Esophagus squamous epithelium (tissue), 5 donors: ENCODE data around the gene F12. TPM values are rescaled to one million over a fixed set of nuclear protein-coding genes. Genes with fewer than 3 reads are reported as not detected.
A peak's percentile ranks its signal among the peaks of the same experiment; 100 is the strongest.

Experiments used
- DNase-seq: peaks from one replicate; lab custom pipeline; 2025; lab: John Stamatoyannopoulos, UW
- H3K27ac ChIP-seq, 4 donors: fragments of 200-600 bp; sonication (generic); one replicate each; pipeline ENCODE4 v1.5.1; 2016 to 2019; ENCODE audit warnings: mild to moderate bottlenecking in 1 of 4
- H3K27me3 ChIP-seq, 4 donors: fragments of 200-600 bp; sonication (generic); 1 replicate in 3 of 4; 2 replicates in 1 of 4; pipeline versions ENCODE4 v1.5.1 to v1.6.0; 2017 to 2021; ENCODE audit warnings: antibody characterized with exemption in 1 of 4
- H3K36me3 ChIP-seq, 3 donors: fragments of 200-600 bp; sonication (generic); one replicate each; pipeline ENCODE4 v1.5.1; 2016 to 2019
- H3K4me1 ChIP-seq, 3 donors: fragments of 200-600 bp; sonication (generic); one replicate each; pipeline ENCODE4 v1.5.1; 2017 to 2019
- H3K4me3 ChIP-seq, 4 donors: fragments of 200-600 bp; sonication (generic); 1 replicate in 3 of 4; 2 replicates in 1 of 4; pipeline ENCODE4 v1.5.1; 2016 to 2019; ENCODE audit warnings: mild to moderate bottlenecking in 2 of 4, moderate library complexity in 1 of 4
- H3K9me3 ChIP-seq, 3 donors: fragments of 200-600 bp; sonication (generic); one replicate each; pipeline ENCODE4 v1.5.1; 2016 to 2019
- POLR2A ChIP-seq, 4 donors: fragments of 450-650 bp; IDR thresholded peaks; one replicate each; pipeline ENCODE4 v1.6.1; 2017; ENCODE audit warnings: antibody characterized with exemption in 4 of 4, mild to moderate bottlenecking in 4 of 4, moderate library complexity in 3 of 4
- WGBS, 2 donors: methylation state at CpG; one replicate each; pipeline ENCODE4 v1.1.5; 2018; 5-methylcytosine and 5-hydroxymethylcytosine counted together
- intact Hi-C: fragments of 100-400 bp; cut with DNase I; formaldehyde crosslinking; loops from one replicate; pipeline ENCODE4 v1.15.0; 2022
- total RNA-seq, 4 donors: library from RNA; depleted of rRNA; stranded (reverse); fragments of >200 nt; gene quantifications; one replicate each; pipeline ENCODE4 v1.1.0, GENCODE V29; 2016
- TF ChIP-seq, protein P1 (sequence below), 6 experiments: fragments of 450-650 bp in 4 of 6; fragments of 200-600 bp in 2 of 6; sonication (generic) in 2 of 6; IDR thresholded peaks; one replicate each; pipeline ENCODE4 v1.5.1; 2016 to 2019; ENCODE audit warnings: antibody characterized with exemption in 6 of 6, mild to moderate bottlenecking in 4 of 6, moderate library complexity in 4 of 6
- donor health status: DM: yes; HTN: yes; CAD: no.

Gene F12
- total RNA-seq, 4 donors from 2014 or later, result 10.7 to 25.4 (median 19.6) TPM

DNA sequence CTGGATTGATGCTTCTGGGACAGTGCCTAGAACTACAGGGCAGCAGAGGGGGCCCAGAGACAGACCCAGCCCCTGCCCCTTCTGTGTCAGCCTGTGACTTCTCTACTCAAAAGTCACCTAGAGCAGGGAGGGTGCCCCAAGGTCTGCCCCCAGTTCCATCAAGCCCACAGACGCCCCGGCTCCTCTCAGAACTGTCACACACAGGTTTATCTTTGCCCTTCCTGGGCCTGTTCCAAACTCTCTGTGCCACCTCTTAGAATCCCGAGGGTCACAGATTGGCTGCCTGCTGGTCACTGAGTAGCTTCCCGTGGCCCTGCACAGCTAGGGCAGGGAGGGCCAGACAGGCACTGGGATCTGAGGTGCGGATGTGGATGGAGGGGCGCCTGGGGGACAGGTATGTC is 49.9 kb downstream of the F12 start:
- DNase-seq, result no peak
- no peaks in the 10 kb centered on the region for H3K36me3 ChIP-seq
- intact Hi-C loops, result no loop called here
- TF ChIP-seq POLR2A (IDR thresholded peaks at IDR 0.05), result no peak
- TF ChIP-seq, protein P1, sequence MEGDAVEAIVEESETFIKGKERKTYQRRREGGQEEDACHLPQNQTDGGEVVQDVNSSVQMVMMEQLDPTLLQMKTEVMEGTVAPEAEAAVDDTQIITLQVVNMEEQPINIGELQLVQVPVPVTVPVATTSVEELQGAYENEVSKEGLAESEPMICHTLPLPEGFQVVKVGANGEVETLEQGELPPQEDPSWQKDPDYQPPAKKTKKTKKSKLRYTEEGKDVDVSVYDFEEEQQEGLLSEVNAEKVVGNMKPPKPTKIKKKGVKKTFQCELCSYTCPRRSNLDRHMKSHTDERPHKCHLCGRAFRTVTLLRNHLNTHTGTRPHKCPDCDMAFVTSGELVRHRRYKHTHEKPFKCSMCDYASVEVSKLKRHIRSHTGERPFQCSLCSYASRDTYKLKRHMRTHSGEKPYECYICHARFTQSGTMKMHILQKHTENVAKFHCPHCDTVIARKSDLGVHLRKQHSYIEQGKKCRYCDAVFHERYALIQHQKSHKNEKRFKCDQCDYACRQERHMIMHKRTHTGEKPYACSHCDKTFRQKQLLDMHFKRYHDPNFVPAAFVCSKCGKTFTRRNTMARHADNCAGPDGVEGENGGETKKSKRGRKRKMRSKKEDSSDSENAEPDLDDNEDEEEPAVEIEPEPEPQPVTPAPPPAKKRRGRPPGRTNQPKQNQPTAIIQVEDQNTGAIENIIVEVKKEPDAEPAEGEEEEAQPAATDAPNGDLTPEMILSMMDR (IDR thresholded peaks at IDR 0.05), result no peak
- H3K9me3 ChIP-seq, result no peaks in the 10 kb centered on the region
- no peak overlapping the region for H3K27ac ChIP-seq
- H3K27me3 ChIP-seq, result no peaks in the 10 kb centered on the region
- peaks cover 36 to 75% (median 49%) of the 10 kb centered on the region in 3 donors for H3K4me1 ChIP-seq
- no peak overlapping the region for H3K4me3 ChIP-seq
- 82 to 91% methylated on average over 3 to 4 of the region's 6 CpGs for WGBS, 2 donors

DNA sequence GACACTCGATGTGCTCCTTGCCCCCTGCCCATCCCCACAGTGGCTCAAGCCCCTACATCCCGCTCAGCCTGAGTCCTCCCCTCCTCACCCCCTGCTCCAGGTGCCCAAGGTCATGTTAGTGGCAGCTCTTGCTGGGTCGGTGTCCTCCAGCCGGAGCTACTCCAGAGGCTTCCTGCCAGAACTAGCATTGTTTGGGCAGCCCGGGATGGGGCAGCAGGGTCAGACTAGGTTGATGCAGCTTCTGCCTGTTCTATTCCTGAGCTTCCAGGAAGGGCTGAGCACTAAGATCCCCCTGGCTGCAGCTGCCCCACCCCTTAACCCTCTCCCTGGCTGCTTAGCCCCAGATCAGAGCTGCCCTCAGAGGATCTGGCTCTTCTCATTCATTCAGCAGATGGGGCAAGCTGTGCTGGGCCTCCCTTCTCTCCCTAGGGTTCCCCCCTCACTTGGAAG is 51.0 kb downstream of the F12 start:
- Histone ChIP-seq H3K4me3 (peak overlapping the region; percentile 34 to 63 (median 50)), H3K4me1 (peaks cover 26 to 64% (median 43%) of the 10 kb centered on the region in 3 donors), H3K27ac (peak overlapping the region; percentile 41 to 76 (median 71)), H3K9me3 (no peaks in the 10 kb centered on the region), H3K36me3 (no peaks in the 10 kb centered on the region), H3K27me3 (no peaks in the 10 kb centered on the region)
- TF ChIP-seq, protein P1 (IDR thresholded peaks at IDR 0.05), result no peak
- TF ChIP-seq POLR2A (IDR thresholded peaks at IDR 0.05), result no peak
- 17 to 33% methylated on average over 2 to 4 of the region's 5 CpGs for WGBS, 2 donors
- intact Hi-C loops, result no loop called here
- DNase-seq, result no peak

DNA sequence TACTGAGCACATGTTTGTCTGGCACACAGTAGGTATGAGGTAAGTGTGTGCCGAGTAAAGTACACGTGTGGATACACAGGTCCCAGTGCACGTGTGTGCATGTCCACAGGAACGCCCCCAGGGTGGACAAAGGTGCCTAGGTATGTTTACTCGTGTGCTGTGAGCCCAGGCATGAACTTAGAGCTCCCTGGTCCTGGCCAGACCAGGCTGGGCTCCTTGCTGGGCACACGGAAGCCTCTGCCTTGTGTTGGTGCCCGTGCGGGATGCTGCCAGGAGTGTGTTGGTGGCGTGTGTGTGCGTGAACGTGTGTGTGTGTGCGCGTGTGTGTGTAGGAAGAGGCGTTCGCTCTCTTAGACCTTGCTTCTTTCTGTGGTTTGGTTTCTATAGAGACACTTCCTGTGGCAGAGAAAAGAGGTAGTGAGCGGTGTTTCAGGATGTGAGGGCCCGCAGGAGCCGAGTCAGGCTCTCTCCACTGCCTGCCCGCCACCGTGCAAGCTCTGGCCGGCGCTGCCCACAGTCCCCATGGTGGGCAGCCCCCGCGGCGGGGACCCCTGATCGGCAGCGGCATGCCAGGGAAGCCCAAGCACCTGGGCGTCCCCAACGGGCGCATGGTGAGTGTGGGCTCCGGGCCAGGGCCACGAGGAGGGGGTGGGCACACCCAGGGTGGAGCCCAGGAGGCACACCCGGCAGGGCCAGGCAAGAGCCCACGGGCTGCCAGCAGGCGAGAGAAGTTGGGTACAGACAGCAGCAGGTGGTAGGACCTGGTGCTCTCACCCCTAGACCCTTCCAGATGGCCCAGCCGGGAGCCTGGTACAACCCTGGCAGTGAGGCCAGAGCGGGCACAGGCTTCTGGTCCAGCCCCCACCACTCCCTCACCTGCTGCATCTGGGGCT is 51.7 kb downstream of the F12 start, which contains the start of gene RGS14:
Gene RGS14, plus strand, starts transcription at position 466 of the 893 bp plus-strand sequence. Its CDS starts 101 bp downstream, at position 567.
- Histone ChIP-seq H3K4me3 (peak within 1 kb of the TSS; percentile 34 to 63 (median 50)), H3K27ac (peak within 1 kb of the TSS; percentile 41 to 76 (median 71)), H3K27me3 (no peaks in the 10 kb centered on the region), H3K4me1 (peaks cover 21 to 57% (median 36%) of the 10 kb centered on the region in 3 donors), H3K36me3 (no peaks in the 10 kb centered on the region), H3K9me3 (no peaks in the 10 kb centered on the region)
- TF ChIP-seq POLR2A (IDR thresholded peaks at IDR 0.05), result peak in 1 of 4 donors; percentile 33
- TF ChIP-seq, protein P1 (IDR thresholded peaks at IDR 0.05), result no peak
- WGBS, 2 donors, result 0 to 32% methylated on average over 5 to 15 of the region's 37 CpGs
- no peak for DNase-seq
- intact Hi-C loops, result no loop called here

DNA sequence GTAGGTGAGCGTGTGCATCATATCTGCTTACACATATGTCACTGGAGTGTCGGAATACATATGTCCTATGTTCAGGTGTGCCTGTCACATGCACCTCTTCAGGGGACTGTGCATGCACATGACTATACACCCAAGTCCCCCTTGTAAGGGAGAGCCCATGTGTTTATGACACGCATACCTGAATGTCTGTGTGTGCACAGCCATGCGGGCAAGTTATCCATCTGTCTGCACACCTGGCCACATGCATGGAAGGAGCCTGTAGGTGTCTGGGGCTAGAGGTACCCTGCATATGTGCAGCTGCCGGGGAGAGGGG is 52.3 kb downstream of the F12 start:
- Histone ChIP-seq H3K27ac (peak overlapping the region in 3 of 4 donors; percentile 41 to 76 (median 73)), H3K9me3 (no peaks in the 10 kb centered on the region), H3K27me3 (no peaks in the 10 kb centered on the region), H3K4me1 (peaks cover 18 to 56% (median 31%) of the 10 kb centered on the region in 3 donors), H3K4me3 (peak overlapping the region in 1 of 4 donors; percentile 63), H3K36me3 (no peaks in the 10 kb centered on the region)
- DNase-seq, result no peak
- intact Hi-C loops, result no loop called here
- WGBS, 2 donors, result 77 to 83% methylated on average over 2 to 4 of the region's 5 CpGs
- TF ChIP-seq POLR2A (IDR thresholded peaks at IDR 0.05), result no peak
- TF ChIP-seq, protein P1 (IDR thresholded peaks at IDR 0.05), result no peak

DNA sequence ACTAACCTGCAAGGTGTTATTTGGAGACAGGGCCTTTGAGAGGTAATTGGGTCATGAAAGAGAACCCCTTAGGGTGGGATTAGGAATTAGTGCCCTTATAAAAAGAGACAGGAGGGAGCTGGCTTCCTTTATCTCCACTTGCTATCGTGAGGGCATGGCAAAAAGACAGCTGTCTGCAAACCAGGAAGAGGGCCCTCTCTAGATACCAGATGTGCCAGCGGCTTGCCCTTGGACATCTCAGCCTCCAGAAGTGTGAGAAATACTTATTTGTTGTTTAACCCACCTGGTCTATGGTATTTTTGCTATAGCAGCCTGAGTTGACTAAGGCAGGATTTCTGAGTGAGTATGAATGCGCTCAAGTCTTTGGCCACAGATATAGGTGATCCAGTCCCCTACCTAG is 52.6 kb downstream of the F12 start:
- H3K9me3 ChIP-seq, result no peaks in the 10 kb centered on the region
- H3K27ac ChIP-seq, result no peak overlapping the region
- H3K4me3 ChIP-seq, result no peak overlapping the region
- H3K27me3 ChIP-seq, result no peaks in the 10 kb centered on the region
- intact Hi-C loops, result no loop called here
- H3K36me3 ChIP-seq, result no peaks in the 10 kb centered on the region
- H3K4me1 ChIP-seq, result peaks cover 17 to 55% (median 28%) of the 10 kb centered on the region in 3 donors
- 67 to 81% methylated on average over 3 of the region's 3 CpGs for WGBS, 2 donors
- DNase-seq, result no peak
- TF ChIP-seq, protein P1 (IDR thresholded peaks at IDR 0.05), result no peak
- TF ChIP-seq POLR2A (IDR thresholded peaks at IDR 0.05), result no peak
